ENCODE data around the gene ABCG5. TPM values are rescaled to one million over a fixed set of nuclear protein-coding genes. Genes with fewer than 3 reads are reported as not detected.

The ABCG5 gene
- total and polyA plus RNA-seq, 2 experiments from 2014 or later = 0.08 TPM; not detected in 1

DNA sequence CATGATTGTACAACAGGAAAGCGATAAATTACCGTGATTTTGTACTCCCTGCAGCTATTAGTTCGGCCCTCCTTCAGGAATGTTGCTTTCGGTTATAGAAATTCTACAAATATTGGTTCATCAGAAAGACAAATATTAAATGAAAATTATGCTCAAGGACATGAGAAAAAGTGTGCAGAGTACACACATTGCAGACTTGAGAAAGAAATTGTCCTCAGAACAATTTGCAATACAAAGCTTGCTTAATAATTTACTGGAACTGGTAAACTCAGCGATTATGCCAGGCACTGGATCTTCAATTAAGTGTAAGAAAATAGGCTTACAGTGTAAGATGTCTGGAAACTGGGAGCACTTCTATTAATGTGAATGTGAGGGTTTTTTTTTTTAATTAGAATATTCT, 46.0 kb upstream of the ABCG5 start (continued):
- TF ChIP-seq, protein P1, sequence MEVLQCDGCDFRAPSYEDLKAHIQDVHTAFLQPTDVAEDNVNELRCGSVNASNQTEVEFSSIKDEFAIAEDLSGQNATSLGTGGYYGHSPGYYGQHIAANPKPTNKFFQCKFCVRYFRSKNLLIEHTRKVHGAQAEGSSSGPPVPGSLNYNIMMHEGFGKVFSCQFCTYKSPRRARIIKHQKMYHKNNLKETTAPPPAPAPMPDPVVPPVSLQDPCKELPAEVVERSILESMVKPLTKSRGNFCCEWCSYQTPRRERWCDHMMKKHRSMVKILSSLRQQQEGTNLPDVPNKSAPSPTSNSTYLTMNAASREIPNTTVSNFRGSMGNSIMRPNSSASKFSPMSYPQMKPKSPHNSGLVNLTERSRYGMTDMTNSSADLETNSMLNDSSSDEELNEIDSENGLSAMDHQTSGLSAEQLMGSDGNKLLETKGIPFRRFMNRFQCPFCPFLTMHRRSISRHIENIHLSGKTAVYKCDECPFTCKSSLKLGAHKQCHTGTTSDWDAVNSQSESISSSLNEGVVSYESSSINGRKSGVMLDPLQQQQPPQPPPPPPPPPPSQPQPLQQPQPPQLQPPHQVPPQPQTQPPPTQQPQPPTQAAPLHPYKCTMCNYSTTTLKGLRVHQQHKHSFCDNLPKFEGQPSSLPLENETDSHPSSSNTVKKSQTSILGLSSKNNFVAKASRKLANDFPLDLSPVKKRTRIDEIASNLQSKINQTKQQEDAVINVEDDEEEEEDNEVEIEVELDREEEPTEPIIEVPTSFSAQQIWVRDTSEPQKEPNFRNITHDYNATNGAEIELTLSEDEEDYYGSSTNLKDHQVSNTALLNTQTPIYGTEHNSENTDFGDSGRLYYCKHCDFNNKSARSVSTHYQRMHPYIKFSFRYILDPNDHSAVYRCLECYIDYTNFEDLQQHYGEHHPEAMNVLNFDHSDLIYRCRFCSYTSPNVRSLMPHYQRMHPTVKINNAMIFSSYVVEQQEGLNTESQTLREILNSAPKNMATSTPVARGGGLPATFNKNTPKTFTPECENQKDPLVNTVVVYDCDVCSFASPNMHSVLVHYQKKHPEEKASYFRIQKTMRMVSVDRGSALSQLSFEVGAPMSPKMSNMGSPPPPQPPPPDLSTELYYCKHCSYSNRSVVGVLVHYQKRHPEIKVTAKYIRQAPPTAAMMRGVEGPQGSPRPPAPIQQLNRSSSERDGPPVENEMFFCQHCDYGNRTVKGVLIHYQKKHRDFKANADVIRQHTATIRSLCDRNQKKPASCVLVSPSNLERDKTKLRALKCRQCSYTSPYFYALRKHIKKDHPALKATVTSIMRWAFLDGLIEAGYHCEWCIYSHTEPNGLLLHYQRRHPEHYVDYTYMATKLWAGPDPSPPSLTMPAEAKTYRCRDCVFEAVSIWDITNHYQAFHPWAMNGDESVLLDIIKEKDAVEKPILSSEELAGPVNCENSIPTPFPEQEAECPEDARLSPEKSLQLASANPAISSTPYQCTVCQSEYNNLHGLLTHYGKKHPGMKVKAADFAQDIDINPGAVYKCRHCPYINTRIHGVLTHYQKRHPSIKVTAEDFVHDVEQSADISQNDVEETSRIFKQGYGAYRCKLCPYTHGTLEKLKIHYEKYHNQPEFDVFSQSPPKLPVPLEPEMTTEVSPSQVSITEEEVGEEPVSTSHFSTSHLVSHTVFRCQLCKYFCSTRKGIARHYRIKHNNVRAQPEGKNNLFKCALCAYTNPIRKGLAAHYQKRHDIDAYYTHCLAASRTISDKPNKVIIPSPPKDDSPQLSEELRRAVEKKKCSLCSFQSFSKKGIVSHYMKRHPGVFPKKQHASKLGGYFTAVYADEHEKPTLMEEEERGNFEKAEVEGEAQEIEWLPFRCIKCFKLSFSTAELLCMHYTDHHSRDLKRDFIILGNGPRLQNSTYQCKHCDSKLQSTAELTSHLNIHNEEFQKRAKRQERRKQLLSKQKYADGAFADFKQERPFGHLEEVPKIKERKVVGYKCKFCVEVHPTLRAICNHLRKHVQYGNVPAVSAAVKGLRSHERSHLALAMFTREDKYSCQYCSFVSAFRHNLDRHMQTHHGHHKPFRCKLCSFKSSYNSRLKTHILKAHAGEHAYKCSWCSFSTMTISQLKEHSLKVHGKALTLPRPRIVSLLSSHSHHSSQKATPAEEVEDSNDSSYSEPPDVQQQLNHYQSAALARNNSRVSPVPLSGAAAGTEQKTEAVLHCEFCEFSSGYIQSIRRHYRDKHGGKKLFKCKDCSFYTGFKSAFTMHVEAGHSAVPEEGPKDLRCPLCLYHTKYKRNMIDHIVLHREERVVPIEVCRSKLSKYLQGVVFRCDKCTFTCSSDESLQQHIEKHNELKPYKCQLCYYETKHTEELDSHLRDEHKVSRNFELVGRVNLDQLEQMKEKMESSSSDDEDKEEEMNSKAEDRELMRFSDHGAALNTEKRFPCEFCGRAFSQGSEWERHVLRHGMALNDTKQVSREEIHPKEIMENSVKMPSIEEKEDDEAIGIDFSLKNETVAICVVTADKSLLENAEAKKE (CRISPR knock-in tag; IDR thresholded peaks at IDR 0.05) = no peak
- TF ChIP-seq CREB1 (CRISPR knock-in tag; IDR thresholded peaks at IDR 0.05; ENCODE audit: low read depth) = no peak
- TF ChIP-seq EZH2 (IDR thresholded peaks at IDR 0.05; ENCODE audit: low read depth, unreplicated experiment) = no peak

DNA sequence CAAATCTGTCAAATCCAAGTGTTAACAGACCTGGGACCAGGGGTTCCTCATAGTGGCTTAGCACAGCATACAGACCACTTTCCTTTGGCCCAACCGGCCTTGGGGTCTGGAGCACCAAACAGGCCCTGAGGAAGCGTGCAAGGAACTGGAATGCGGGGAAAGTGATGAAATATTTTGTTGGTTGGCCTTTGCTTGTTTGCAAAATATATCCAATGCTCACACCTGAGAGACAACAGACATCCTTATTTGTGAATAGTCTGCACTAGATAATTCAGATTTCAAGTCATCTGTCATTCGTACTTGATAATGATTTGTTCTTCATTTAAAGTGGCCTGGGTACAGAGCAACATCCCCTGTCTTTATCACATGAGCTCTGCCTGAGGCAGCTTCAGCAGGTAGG, 43.7 kb upstream of the ABCG5 start:
- Histone ChIP-seq H3K4me1 (ENCODE audit: insufficient read depth) (peaks cover 5% of the 10 kb centered on the region; the same call in 1 of the 2 replicates), H3K27ac (ENCODE audit: low read depth) (peak overlapping the region; percentile 55; the same call in 1 of the 2 replicates), H3F3A (replicated peaks; ENCODE audit: low read depth) (0 out of 2 replicates have a peak, but pooled peaks cover 6% of the 10 kb centered on the region), H2AFZ (no peak overlapping the region), H3K9me2 (ENCODE audit: insufficient read depth) (no peaks in the 10 kb centered on the region), H3K79me2 (replicated peaks; ENCODE audit: insufficient read depth) (no peaks in the 10 kb centered on the region), H3K27me3 (ENCODE audit: insufficient read depth) (no peaks in the 10 kb centered on the region), H3K4me3 (no peak overlapping the region), H3K36me3 (ENCODE audit: insufficient read depth) (peaks cover 3% of the 10 kb centered on the region; the same call in 1 of the 2 replicates), H3K4me2 (no peak overlapping the region), H4K20me1 (replicated peaks; ENCODE audit: insufficient read depth) (no peaks in the 10 kb centered on the region; the same call in 1 of the 2 replicates)
- H3K9me3 Mint-ChIP-seq = no peaks in the 10 kb centered on the region
- DNase-seq (ENCODE audit: low spot score) (no peak), ATAC-seq (peak; percentile 14)
- peaks cover 5% of the 10 kb centered on the region; the same call in 1 of the 3 replicates for H3K4me1 Mint-ChIP-seq
- no peak overlapping the region for H3K4me3 Mint-ChIP-seq
- peaks cover 4% of the 10 kb centered on the region for H3K27me3 Mint-ChIP-seq (ENCODE audit: insufficient read depth, low read depth, poor library complexity)
- H3K27ac Mint-ChIP-seq = peak overlapping the region; percentile 30; the same call in 1 of the 2 replicates
- peaks cover 10% of the 10 kb centered on the region for H3K36me3 Mint-ChIP-seq (ENCODE audit: low read depth)
- TF ChIP-seq ZNF331 (CRISPR knock-in tag; IDR thresholded peaks at IDR 0.05; ENCODE audit: low read depth) (no peak), STAT1 (IDR thresholded peaks at IDR 0.05; ENCODE audit: unreplicated experiment) (no peak), JUNB (IDR thresholded peaks at IDR 0.05; ENCODE audit: unreplicated experiment) (no peak), EZH2 (IDR thresholded peaks at IDR 0.05; ENCODE audit: low read depth, unreplicated experiment) (no peak), POLR2AphosphoS5 (IDR thresholded peaks at IDR 0.05; ENCODE audit: low read depth) (no peak)
- TF ChIP-seq, protein P1 (CRISPR knock-in tag; IDR thresholded peaks at IDR 0.05) = no peak
